Neural progenitor cell (in vitro differentiated cells): Measurements from ENCODE around the gene RPS6KA1.

ENCODE experiments used
- CTCF ChIP-seq: fragments of 200-600 bp; sonication (generic); IDR thresholded peaks from 2 replicates; pipeline ENCODE4 v1.5.1; 2017; ENCODE audit warnings: antibody characterized with exemption, mild to moderate bottlenecking
- EZH2 ChIP-seq: fragments of 200-600 bp; sonication (generic); IDR thresholded peaks from 2 replicates; pipeline ENCODE4 v1.6.1; 2017; ENCODE audit warnings: antibody characterized with exemption, mild to moderate bottlenecking, moderate library complexity
- EZH2phosphoT487 ChIP-seq: fragments of 200-600 bp; sonication (generic); IDR thresholded peaks from 2 replicates; pipeline ENCODE4 v1.6.1; 2017; ENCODE audit warnings: antibody characterized with exemption

GRCh38 chr1:26483980-26484379 lies 45.6 kb upstream of the RPS6KA1 start:
- no peak for TF ChIP-seq CTCF
- TF ChIP-seq EZH2 = no peak
- TF ChIP-seq EZH2phosphoT487 = no peak
